HG03558 (cell line): Measurements from ENCODE around the gene ZNF791.
"Not testable (repeated sequence)": the region's sequence is repeated elsewhere in the genome, so short reads cannot be mapped to it uniquely, and the experiment has no call there.

Experiments
- ATAC-seq: cut with Tn5 transposase; IDR thresholded peaks from one replicate; pipeline ENCODE4 v1.9.1; 2021; ENCODE audit warnings: moderate number of reproducible peaks; ENCODE audit not compliant: unreplicated experiment; ENCODE audit errors: extremely low read depth

The ZNF791 gene

DNA sequence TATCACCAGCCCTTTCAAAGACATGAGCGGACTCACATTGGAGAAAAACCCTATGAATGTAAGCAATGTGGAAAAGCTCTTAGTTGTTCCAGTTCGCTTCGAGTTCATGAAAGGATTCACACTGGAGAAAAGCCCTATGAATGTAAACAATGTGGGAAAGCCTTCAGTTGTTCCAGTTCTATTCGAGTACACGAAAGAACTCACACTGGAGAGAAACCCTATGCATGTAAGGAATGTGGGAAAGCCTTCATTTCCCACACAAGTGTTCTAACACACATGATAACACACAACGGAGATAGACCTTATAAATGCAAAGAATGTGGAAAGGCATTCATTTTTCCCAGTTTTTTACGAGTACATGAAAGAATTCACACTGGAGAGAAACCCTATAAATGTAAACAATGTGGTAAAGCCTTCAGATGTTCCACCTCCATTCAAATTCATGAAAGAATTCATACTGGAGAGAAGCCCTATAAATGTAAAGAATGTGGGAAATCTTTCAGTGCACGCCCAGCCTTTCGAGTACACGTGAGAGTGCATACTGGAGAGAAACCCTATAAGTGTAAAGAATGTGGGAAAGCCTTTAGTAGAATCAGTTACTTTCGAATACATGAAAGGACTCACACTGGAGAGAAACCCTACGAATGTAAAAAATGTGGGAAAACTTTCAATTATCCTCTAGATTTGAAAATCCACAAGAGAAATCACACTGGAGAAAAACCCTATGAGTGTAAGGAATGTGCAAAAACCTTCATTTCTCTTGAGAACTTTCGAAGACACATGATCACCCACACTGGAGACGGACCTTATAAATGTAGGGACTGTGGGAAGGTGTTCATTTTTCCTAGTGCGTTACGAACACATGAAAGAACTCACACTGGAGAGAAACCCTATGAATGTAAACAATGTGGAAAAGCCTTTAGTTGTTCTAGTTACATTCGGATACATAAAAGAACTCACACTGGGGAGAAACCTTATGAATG, 17.6 kb downstream of the ZNF791 start:
- ATAC-seq, result no peak

- no peak for ATAC-seq
Measured at GRCh38 chr19:12629215-12629614, 18.5 kb downstream of the ZNF791 start.

DNA sequence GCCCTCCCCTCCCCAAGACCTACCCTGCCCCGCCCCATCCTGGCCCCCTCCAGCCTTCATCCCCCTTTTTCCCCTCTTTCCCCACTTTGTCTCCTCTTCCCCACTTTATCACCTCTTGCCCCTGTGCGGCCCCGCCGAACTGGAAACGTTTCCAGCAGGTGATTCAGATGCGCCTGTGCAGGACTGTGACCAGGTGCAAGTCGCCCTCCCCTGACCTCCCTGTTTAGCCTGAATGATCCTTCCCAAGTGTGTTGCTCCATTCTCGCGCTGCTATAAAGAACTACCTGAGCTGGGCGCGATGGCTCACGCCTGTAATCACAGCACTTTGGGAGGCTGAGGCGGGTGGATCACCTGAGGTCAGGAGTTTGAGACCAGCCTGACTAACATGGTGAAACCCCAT, 25.9 kb downstream of the ZNF791 start:
- ATAC-seq, result no peak

- no peak for ATAC-seq
Measured at GRCh38 chr19:12638611-12639182, 28.0 kb downstream of the ZNF791 start.

DNA sequence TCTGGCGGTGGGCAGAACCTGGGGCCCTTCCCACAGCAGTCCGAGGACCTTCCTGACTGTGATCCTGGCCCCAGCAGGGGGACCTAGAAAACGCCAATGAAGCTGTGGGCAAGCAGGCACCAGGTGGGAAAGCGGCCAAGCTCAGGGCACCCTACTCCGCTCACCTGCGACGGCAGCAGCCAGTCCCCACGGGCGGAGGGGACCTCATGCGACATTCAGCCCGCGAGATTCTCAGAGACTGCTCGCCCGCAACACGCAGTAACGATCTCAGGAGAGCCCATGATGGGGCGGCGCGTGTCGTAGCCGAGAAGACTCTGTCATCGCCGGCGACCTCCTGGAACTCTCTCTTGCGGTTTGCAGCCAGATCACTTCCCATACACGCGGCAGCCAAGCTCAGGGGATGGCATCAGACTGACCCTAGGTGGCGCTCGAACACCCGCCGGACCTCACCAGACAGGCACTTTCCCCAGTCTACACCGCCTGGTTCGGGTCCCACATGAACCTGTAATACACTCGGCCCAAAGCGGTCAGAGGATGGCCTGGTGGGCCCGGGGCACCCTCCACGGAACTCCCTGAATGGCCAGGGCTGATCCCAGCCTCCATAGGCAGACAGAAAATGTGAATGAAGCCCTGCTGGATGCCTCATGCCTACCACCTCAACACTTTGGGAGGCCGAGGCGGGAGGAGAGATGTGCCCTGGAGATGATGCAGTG, 29.3 kb downstream of the ZNF791 start:
- no peak for ATAC-seq

DNA sequence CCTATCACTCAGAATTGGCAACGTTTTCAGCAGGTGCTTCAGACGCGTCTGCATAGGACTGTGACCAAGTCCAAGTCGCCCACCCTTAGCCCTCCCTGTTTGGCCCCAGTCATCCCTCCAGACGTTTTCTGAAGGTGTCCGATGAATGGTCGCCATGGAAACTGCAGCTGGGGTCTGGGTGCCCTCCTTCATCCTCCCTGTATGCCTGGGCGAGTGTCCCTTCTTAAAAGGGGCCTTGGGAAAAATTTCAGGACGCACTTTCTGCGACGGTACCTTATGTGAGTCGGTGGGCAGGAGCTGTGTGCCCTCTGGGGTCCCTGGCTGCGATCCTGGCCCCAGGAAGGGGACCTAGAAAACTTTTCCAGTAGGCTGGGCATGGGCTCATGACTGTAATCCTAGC, 30.7 kb downstream of the ZNF791 start:
- ATAC-seq, result no peak

GRCh38 chr19:12642506-12642905, 31.8 kb downstream of the ZNF791 start:
- no peak for ATAC-seq

DNA sequence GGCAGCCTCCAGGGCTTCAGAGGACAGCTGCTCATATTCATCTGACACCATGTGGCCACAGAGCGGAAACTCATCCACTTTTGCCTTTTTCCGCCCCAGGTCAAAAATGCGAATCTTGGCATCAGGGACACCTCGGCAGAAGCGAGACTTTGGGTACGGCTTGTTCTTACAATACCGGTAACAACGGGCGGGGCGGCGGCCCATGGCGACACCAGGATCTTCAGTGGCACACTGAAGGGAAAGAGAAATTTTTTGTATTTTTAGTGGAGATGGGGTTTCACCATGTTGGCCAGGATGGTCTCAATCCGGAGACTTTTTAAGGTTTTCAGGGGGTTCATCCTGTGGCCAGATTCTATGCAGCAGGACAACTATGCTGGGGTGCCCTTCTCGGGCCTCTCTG, 33.0 kb downstream of the ZNF791 start:
- ATAC-seq, result not testable (repeated sequence)

DNA sequence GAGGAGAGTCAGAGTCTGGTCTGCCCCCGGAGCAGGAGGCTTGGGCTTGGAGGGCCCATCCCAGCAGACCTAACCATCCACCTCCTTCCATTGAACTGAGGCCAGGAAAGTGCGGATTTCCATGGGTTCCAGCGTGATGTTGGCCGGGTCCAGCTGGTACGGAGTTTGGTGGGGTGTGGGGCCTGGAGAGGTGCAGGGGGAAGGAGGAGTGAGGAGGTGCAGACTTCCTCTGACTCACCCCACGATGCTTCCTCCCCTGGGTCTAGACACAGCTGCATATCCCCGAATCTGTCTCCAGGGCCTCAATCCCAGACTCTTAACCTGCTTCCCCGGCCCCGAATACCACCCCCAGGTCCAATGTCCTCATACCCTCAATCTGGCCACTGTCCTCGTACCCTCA, 35.8 kb downstream of the ZNF791 start:
- no peak for ATAC-seq

- ATAC-seq, result no peak
Measured at GRCh38 chr19:12647047-12647446, 36.3 kb downstream of the ZNF791 start.

DNA sequence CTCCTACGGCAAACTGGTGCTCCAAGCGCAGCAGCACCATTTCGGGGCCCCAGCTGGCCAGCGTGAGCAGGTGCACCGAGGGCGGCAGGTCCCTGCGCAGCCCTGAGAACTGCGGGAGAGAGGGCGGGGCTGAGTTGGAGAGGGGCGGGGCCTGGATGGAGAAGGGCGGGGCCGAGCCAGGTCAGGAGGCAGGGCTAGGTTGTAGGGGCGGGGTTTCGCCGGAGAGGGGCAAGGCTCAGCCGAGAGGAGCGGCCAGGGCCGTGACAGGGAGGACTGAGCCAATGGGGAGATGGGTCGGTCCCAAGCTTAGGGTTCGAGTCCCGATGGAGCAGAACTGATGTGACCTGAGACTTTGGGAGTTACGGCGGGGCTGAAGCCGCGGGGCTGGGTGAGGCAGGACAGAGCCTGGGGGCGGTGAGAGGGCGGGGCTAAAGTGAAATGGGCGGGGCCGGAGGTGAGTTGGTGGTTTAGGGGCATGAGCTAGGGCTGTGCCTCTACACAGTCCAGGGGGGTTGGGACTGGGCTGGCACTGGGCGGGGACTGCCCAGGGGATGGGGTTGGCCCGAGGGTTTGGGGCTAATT, 36.9 kb downstream of the ZNF791 start:
- ATAC-seq, result no peak

- ATAC-seq, result no peak
Measured at GRCh38 chr19:12648088-12648487, 37.4 kb downstream of the ZNF791 start.

- no peak for ATAC-seq
Measured at GRCh38 chr19:12649941-12650340, 39.2 kb downstream of the ZNF791 start.

DNA sequence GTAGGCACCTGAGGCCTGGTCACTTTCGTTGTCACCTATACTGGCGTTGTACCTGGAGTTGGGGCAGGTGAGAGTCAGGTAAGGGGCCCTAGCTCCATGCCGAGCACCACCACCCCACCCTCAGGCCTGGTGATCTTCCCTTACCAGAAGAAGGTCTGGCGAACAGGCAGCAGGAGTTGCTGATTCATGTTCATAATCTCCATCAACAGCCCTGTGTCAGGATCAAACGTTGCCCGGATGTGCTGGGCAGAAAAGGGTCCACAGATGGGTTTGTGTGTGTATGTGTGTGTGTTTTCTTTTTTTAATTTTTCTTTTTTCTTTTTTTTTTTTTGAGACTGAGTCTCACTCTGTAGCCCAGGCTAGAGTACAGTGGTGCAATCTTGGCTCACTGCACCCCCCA, 41.5 kb downstream of the ZNF791 start:
- ATAC-seq, result no peak

GRCh38 chr19:12655546-12655945, 44.8 kb downstream of the ZNF791 start:
- ATAC-seq, result no peak

DNA sequence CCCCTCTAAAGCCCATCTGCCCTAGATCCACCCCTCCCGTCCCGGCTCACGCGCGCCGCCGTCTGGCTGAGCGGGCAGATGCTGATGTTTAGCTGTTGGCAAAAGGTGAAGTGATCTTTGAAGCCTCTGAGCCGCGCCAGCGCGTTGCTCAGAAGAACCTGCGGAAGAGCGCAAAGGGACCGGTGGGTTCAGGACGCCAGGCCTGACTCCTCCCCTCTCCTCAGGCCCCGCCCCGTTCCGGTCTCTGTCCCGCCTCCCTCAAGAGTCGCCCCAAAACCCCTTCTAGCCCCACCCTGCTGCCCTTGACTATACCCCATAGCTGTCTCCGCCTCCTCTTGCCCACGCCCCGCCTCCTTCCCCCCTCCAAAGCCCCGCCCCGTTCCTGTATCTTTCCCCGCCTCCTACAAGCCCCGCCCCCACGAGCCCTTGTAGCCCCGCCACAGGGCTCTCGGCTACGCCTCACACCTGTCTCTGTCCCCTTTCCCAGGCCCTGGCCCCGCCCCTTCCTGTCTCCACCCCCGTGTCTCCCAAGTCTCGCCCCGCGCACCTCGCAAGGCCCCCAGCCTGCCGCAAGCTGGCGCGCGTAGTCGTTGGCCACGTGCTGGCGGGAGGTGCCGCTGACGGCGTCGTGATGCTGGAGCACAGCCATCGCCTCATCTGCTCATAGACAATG, 46.3 kb downstream of the ZNF791 start:
- ATAC-seq, result no peak

GRCh38 chr19:12657966-12658365, 47.2 kb downstream of the ZNF791 start:
- no peak for ATAC-seq

GRCh38 chr19:12660980-12661379, 50.3 kb downstream of the ZNF791 start:
- ATAC-seq, result no peak

DNA sequence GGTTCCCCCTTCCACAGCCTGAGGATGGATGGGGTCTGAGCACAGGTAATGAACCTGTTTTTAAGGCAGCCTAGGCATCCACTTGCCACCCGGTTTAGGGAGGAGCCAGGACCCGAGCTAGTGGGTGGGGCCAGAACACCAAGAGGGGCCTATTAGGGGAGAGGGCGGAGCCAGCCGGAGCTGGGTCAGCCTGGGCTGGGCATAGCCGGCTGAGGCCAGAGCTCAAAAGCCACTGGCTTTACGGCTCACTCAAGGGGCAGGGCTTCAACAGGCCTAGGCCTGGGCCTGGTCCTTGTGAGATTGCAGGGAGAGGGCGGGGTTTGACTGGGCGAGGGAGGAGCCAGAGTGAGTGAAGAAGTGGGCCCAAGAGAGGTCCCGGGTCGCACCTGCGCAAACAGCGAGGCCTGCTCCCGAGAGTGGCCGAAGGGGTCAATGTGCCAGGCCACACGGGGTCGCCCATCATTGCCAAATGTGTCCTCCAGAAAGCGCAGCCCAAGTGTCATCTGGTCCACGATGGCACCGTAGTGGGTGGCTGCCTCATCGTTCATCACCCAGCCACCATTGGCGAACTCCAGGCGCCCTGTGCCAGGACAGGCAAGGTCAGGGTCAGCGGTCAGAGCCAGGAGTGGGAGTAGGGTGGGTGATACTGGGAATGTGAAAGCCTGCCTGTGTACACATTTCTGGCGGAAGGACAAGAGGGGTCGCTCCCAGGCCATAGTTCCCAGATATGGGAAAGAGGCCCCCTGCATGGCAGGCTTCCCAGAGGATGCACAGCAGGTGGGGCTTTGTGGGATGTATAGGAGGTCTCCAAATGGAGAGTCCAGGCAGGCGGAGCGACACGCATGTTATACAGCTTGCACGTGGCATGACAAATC, 53.9 kb downstream of the ZNF791 start:
- ATAC-seq, result no peak
